ENCODE results near the gene DSTYK. TPM values are rescaled to one million over a fixed set of nuclear protein-coding genes. Genes with fewer than 3 reads are reported as not detected.

The DSTYK gene
- total RNA-seq, 4 donors from 2014 or later: 2.2 to 9.8 (median 6.5) TPM

DNA sequence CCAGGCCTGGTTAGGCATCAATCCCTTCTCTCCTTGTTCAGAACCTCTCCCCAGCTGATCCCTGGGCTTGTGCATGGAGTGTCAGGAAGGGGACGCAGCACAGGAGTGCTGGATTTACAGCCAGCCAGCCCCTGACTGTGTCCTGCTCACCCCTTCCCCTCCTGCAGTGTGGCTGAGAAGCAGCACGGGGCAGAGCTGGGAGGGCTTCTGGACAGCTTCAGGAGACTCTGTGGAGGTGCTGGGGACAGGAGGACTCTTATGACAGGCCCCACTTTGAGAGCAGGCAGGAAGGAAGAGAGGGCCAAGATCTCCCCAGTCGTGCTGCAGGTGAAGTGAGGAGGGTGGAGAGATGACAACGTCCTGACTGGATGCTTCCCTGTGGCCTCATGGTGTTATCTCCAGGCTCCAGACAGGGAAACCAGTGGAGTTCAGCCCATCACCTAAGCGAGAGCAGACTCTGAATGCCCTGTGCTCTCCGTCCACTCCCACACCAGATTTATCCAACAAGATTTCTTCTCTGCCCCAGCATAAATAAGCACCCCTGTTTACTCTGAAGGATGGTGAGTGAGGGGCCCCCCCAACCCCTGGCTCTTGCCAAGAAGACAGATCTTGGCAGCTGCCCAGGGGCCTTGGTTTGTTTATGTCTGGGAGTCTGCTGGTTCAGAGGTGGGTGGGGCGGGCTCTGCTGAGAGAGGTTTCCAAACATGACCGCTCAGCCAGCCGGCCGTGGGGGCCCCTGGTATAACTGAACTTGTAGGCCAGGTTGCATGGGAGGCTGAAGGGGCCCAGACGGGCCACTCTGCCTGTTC, 37.5 kb upstream of the DSTYK start:
- Histone ChIP-seq H3K27ac (peak overlapping the region; percentile 9 to 67 (median 42)), H3K9me3 (no peaks in the 10 kb centered on the region), H3K36me3 (no peaks in the 10 kb centered on the region), H3K27me3 (no peaks in the 10 kb centered on the region), H3K4me1 (peaks cover 21 to 35% (median 27%) of the 10 kb centered on the region in 4 donors), H3K4me3 (no peak overlapping the region)
- TF ChIP-seq EP300 (IDR thresholded peaks at IDR 0.05; ENCODE audit: low read depth) (no peak), POLR2AphosphoS5 (IDR thresholded peaks at IDR 0.05) (no peak), POLR2A (IDR thresholded peaks at IDR 0.05) (no peak)
- TF ChIP-seq, protein P1, sequence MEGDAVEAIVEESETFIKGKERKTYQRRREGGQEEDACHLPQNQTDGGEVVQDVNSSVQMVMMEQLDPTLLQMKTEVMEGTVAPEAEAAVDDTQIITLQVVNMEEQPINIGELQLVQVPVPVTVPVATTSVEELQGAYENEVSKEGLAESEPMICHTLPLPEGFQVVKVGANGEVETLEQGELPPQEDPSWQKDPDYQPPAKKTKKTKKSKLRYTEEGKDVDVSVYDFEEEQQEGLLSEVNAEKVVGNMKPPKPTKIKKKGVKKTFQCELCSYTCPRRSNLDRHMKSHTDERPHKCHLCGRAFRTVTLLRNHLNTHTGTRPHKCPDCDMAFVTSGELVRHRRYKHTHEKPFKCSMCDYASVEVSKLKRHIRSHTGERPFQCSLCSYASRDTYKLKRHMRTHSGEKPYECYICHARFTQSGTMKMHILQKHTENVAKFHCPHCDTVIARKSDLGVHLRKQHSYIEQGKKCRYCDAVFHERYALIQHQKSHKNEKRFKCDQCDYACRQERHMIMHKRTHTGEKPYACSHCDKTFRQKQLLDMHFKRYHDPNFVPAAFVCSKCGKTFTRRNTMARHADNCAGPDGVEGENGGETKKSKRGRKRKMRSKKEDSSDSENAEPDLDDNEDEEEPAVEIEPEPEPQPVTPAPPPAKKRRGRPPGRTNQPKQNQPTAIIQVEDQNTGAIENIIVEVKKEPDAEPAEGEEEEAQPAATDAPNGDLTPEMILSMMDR (IDR thresholded peaks at IDR 0.05): no peak
- DNase-seq: peak; percentile 73
- intact Hi-C loops (cut with DNase I; ENCODE audit: low total_unique reads) (no loop called here), in situ Hi-C loops (cut with MboI; ENCODE audit: low pct_ligation_motif_present in 1 of 4, low pct_unique_long_range_greater_than_20kb in 1 of 4, low sequenced_read_pairs in 3 of 4) (loop anchor here in 1 of 4 donors (10.0 kb wide), 1 partner anchor 264 kb away; no protein-coding TSS in a partner anchor)
- 29% methylated on average over 10 of the region's 11 CpGs; no CpG with 5 or more reads in 1 of the 2 donors for WGBS, 2 donors (ENCODE audit: low coverage in 1 of 2)

DNA sequence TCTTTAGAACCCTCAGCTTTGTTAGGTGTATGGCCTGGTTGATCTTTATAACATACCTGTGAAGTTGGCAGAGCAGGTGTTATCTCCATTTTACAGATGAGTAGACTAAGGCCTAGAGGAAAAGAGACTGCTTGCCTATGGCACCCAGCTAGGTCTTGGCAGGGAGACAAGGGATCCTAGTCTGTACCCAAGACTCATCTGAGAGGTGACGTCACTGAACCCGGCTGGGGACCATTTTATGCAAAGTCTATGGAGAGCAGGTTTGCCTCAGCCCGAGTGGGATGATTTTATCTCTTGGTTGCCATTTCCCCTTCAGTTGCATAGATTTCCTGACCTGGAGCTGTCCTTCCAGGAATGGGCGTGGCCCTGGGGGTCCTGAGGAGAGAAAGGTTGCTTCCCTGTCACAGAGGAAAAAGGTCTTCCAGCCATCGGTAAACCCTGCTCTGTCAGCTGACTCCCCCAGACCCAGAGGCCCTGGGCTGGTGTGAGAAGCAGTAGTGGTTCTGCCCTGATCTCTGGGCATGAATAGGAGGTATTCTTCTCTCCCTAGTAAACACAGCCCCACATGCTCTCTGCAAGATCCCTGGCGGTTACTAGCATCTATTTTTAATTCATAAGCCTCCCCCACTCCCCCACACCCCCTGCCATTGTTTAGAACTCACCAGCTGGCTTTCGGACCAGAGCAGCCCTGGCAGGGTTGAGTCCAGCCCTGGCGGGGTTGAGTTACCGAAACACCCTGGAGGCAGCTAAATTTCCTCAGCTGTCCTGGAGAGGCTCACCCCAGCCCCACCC, 35.8 kb upstream of the DSTYK start:
- no peak for DNase-seq
- Histone ChIP-seq H3K36me3 (no peaks in the 10 kb centered on the region), H3K9me3 (no peaks in the 10 kb centered on the region), H3K27ac (peak overlapping the region; percentile 28 to 63 (median 30)), H3K27me3 (no peaks in the 10 kb centered on the region), H3K4me1 (peaks cover 21 to 35% (median 27%) of the 10 kb centered on the region in 4 donors), H3K4me3 (no peak overlapping the region)
- intact Hi-C loops (cut with DNase I; ENCODE audit: low total_unique reads): no loop called here
- 55% methylated on average over 9 of the region's 9 CpGs; no CpG with 5 or more reads in 1 of the 2 donors for WGBS, 2 donors (ENCODE audit: low coverage in 1 of 2)
- in situ Hi-C loops (cut with MboI; ENCODE audit: low pct_ligation_motif_present in 1 of 4, low pct_unique_long_range_greater_than_20kb in 1 of 4, low sequenced_read_pairs in 3 of 4): loop anchor here in 1 of 4 donors (10.0 kb wide), 1 partner anchor 263 kb away; no protein-coding TSS in a partner anchor
- TF ChIP-seq POLR2AphosphoS5 (IDR thresholded peaks at IDR 0.05): no peak
- TF ChIP-seq, protein P1 (IDR thresholded peaks at IDR 0.05): no peak
- TF ChIP-seq EP300 (IDR thresholded peaks at IDR 0.05; ENCODE audit: low read depth): no peak
- TF ChIP-seq POLR2A (IDR thresholded peaks at IDR 0.05): no peak

DNA sequence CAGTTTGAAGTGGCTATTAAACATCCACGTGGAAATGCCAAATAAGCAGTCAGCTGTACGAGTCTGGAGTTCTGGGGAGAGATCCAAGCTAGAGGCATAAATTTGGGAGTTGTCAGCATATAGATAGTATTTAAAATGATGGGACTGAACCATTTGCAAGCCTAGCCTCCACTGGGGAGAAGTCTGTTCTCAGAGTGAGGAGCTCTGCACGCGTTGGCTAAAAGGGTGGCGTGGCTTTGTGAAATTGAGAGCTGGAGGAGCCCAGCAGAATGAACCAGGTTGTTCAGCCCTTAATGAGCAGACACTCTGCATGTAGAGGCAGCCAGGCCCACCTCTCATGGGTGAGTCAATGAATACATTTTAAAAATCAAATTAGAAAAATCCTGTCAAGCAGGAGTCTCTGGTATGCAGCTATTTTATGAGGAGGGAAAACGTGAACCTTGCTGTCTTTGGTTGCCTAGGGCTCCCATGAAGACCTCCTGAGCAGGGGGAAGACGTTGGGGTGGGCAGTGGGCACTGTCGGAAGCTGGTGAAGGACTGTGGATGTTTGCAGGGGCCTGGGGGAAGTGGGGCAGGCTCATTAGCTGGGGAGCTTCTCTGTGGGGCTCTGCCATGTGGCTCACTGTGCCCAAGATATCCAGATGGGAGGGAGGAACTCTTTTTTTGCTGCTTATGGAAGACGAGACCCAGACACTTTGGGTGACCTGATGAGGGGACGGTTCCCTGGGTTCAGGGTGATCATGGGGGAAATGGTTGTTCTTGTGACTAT, 35.0 kb upstream of the DSTYK start:
- H3K36me3 ChIP-seq: no peaks in the 10 kb centered on the region
- H3K9me3 ChIP-seq: no peaks in the 10 kb centered on the region
- peaks cover 21 to 35% (median 27%) of the 10 kb centered on the region in 4 donors for H3K4me1 ChIP-seq
- H3K27ac ChIP-seq: peak overlapping the region in 2 of 4 donors; percentile 28 to 63
- in situ Hi-C loops (cut with MboI; ENCODE audit: low pct_ligation_motif_present in 1 of 4, low pct_unique_long_range_greater_than_20kb in 1 of 4, low sequenced_read_pairs in 3 of 4): loop anchor here in 1 of 4 donors (10.0 kb wide), 1 partner anchor 262 kb away; no protein-coding TSS in a partner anchor
- H3K4me3 ChIP-seq: no peak overlapping the region
- DNase-seq: no peak
- H3K27me3 ChIP-seq: no peaks in the 10 kb centered on the region
- intact Hi-C loops (cut with DNase I; ENCODE audit: low total_unique reads): no loop called here
- 78 to 83% methylated on average over 1 to 10 of the region's 10 CpGs for WGBS, 2 donors (ENCODE audit: low coverage in 1 of 2)
- no peak for TF ChIP-seq EP300 (IDR thresholded peaks at IDR 0.05; ENCODE audit: low read depth)
- TF ChIP-seq, protein P1 (IDR thresholded peaks at IDR 0.05): no peak
- no peak for TF ChIP-seq POLR2AphosphoS5 (IDR thresholded peaks at IDR 0.05)
- no peak for TF ChIP-seq POLR2A (IDR thresholded peaks at IDR 0.05)
